Measurements from ENCODE around the gene CDC42EP1. TPM values are rescaled to one million over a fixed set of nuclear protein-coding genes. Genes with fewer than 3 reads are reported as not detected.
A peak's percentile ranks its signal among the peaks of the same experiment; 100 is the strongest.

CDC42EP1 gene
- total RNA-seq: not detected in 2 replicates
- 0.51 TPM for total RNA-seq (2013)
- polyA plus RNA-seq: 0.22 and 0.39 TPM in 2 replicates
- polyA minus RNA-seq: 0.60 and 0.64 TPM in 2 replicates

- POLR2A ChIA-PET: no interaction called here
- Histone ChIP-seq H3K27me3 (replicated peaks in 1 of 4; ENCODE audit: control extremely low read depth in 1 of 4, control insufficient read depth in 3 of 4, insufficient read depth in 4 of 4, low read length in 3 of 4) (peaks cover 0 to 69% (median 25%) of the 10 kb centered on the region in 4 experiments), H3K27ac (ENCODE audit: low read length in 2 of 2) (no peak within 1 kb of the TSS), H4K20me1 (ENCODE audit: control insufficient read depth, insufficient read depth, low read length, poor library complexity, severe bottlenecking) (no peaks in the 10 kb centered on the region), H3K4me3 (ENCODE audit: control extremely low read depth in 1 of 5, extremely low read depth in 1 of 5, insufficient read depth in 1 of 5, low read depth in 2 of 5, low read length in 4 of 5) (peak within 1 kb of the TSS in 4 of 5 experiments; percentile 17 to 65 (median 39)), H3K4me1 (ENCODE audit: control insufficient read depth in 2 of 2, insufficient read depth in 2 of 2, low read length in 2 of 2) (peaks cover 17 to 19% of the 10 kb centered on the region in 2 donors), H3K4me2 (replicated peaks; ENCODE audit: low read depth, low read length, poor library complexity, severe bottlenecking) (peak within 1 kb of the TSS; percentile 91), H3K9me3 (ENCODE audit: control extremely low read depth in 1 of 3, control insufficient read depth in 2 of 3, insufficient read depth in 1 of 3, low read length in 2 of 3) (peaks cover 0 to 16% (median 0%) of the 10 kb centered on the region in 3 donors), H3K79me2 (ENCODE audit: control insufficient read depth, insufficient read depth, low read length) (no peaks in the 10 kb centered on the region), H3K36me3 (replicated peaks in 1 of 2; ENCODE audit: control extremely low read depth in 1 of 2, control insufficient read depth in 1 of 2, extremely low read depth in 1 of 2, insufficient read depth in 2 of 2, low read length in 1 of 2) (no peaks in the 10 kb centered on the region), H2AFZ (ENCODE audit: insufficient read depth, low read depth, low read length, poor library complexity, severe bottlenecking) (peak within 1 kb of the TSS; percentile 60), H3K9ac (ENCODE audit: low read length) (peak within 1 kb of the TSS; percentile 53)
- TF ChIP-seq EZH2 (IDR thresholded peaks at IDR 0.05; ENCODE audit: borderline replicate concordance, insufficient read depth, low read depth, low read length, poor library complexity, severe bottlenecking) (no peak), CTCF (IDR thresholded peaks at IDR 0.05) (no peak)
- H3K4me3 Mint-ChIP-seq: peak within 1 kb of the TSS; percentile 78
- intact Hi-C loops (cut with micrococcal nuclease): no loop called here
- H3K9me3 Mint-ChIP-seq (ENCODE audit: insufficient read depth): no peaks in the 10 kb centered on the region
- CTCF ChIA-PET: interaction anchor here (0.6 to 4.8 kb wide), 3 partner anchors 19 to 1049 kb away, joined by 3 to 69 read pairs (median 3); no protein-coding TSS in a partner anchor
- ATAC-seq (ENCODE audit: low read depth): peak; percentile 26
- WGBS (ENCODE audit: insufficient coverage): 12% methylated on average over 72 of the region's 76 CpGs
- peaks cover 16% of the 10 kb centered on the region for H3K4me1 Mint-ChIP-seq
- H3K27me3 Mint-ChIP-seq: peaks cover 52% of the 10 kb centered on the region
- DNase-seq: no peak
- H3K27ac Mint-ChIP-seq: no peak within 1 kb of the TSS
These were observed at the start of gene CDC42EP1 for GRCh38 chr22:37559901-37560607. CDC42EP1 (plus strand) TSS chr22:37560480; CDS start chr22:37566350, 5,870 bp downstream.
